ENCODE measurements around the gene PLXNA2. TPM values are rescaled to one million over a fixed set of nuclear protein-coding genes. Genes with fewer than 3 reads are reported as not detected.

Gene PLXNA2
- total RNA-seq, 1 donor from 2014 or later = 17.7 TPM

DNA sequence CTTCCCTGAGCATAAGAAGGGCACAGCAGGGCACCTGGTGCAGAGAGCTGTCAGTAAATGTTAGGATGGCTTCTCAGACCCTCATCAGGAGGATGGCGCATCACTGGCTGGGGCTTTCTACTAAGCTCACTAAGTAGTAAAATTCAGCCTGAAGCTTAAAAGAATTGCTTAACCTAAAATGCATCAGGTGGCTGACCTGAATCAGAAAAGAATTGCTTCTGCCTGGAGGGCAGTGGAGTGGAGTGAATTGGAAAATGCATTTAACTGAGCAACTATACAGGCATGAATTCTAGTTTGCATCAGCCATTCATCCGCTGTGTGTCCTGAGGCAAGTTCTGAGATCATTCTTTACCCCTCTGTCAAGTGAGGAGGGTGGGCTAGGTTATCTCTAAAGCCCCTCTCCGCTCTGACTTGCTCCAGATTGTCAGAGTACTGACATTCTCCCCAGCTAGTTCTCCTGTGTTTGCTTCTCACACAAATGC, 191.2 kb downstream of the PLXNA2 start:
- H3K36me3 Mint-ChIP-seq (ENCODE audit: low read depth, unreplicated experiment) = peaks cover 10% of the 10 kb centered on the region
- no peak for FAIRE-seq
- DNase-seq (ENCODE audit: low read depth) = no peak

GRCh38 chr1:208052135-208052534, 192.0 kb downstream of the PLXNA2 start:
- Histone ChIP-seq H3K4me3 (ENCODE audit: insufficient read depth, low read depth, low read length) (no peak overlapping the region), H3K9me3 (ENCODE audit: insufficient read depth, low read depth, low read length) (no peaks in the 10 kb centered on the region), H3K36me3 (ENCODE audit: insufficient read depth, low read length) (no peaks in the 10 kb centered on the region), H3K4me1 (ENCODE audit: insufficient read depth, low read length) (no peaks in the 10 kb centered on the region), H3K9ac (ENCODE audit: low read length) (no peak overlapping the region), H4K20me1 (ENCODE audit: insufficient read depth, low read length) (no peaks in the 10 kb centered on the region), H3K27ac (ENCODE audit: low read depth, low read length) (no peak overlapping the region), H3K4me2 (ENCODE audit: low read length) (no peak overlapping the region), H3K27me3 (ENCODE audit: insufficient read depth, low read length) (no peaks in the 10 kb centered on the region), H3K79me2 (ENCODE audit: insufficient read depth, low read length) (no peaks in the 10 kb centered on the region), H2AFZ (ENCODE audit: low read depth, low read length) (no peak overlapping the region)
- H3K9me3 Mint-ChIP-seq (ENCODE audit: unreplicated experiment) = no peaks in the 10 kb centered on the region
- H3K27me3 Mint-ChIP-seq (ENCODE audit: low read depth, unreplicated experiment) = peaks cover 24% of the 10 kb centered on the region
- FAIRE-seq = no peak
- no peak for DNase-seq (ENCODE audit: low read depth)
- H3K4me1 Mint-ChIP-seq (ENCODE audit: low read depth, unreplicated experiment) = peaks cover 18% of the 10 kb centered on the region
- no peak for TF ChIP-seq CTCF (IDR thresholded peaks at IDR 0.05; ENCODE audit: insufficient read depth, low read depth, low read length)
- no peak for TF ChIP-seq EZH2 (IDR thresholded peaks at IDR 0.05; ENCODE audit: insufficient read depth, low read length)
- H3K4me3 Mint-ChIP-seq (ENCODE audit: unreplicated experiment) = no peak overlapping the region
- no peak overlapping the region for H3K27ac Mint-ChIP-seq (ENCODE audit: unreplicated experiment)
- peaks cover 10% of the 10 kb centered on the region for H3K36me3 Mint-ChIP-seq (ENCODE audit: low read depth, unreplicated experiment)

More for the DNA sequence above, 191.2 kb downstream of the PLXNA2 start:
- H3K9me3 ChIP-seq (ENCODE audit: insufficient read depth, low read depth, low read length) = no peaks in the 10 kb centered on the region
- H4K20me1 ChIP-seq (ENCODE audit: insufficient read depth, low read length) = no peaks in the 10 kb centered on the region
- no peak overlapping the region for H2AFZ ChIP-seq (ENCODE audit: low read depth, low read length)
- no peak overlapping the region for H3K9ac ChIP-seq (ENCODE audit: low read length)
- H3K27ac Mint-ChIP-seq (ENCODE audit: unreplicated experiment) = no peak overlapping the region
- no peak overlapping the region for H3K27ac ChIP-seq (ENCODE audit: low read depth, low read length)
- H3K27me3 Mint-ChIP-seq (ENCODE audit: low read depth, unreplicated experiment) = peaks cover 28% of the 10 kb centered on the region
- no peak overlapping the region for H3K4me2 ChIP-seq (ENCODE audit: low read length)
- no peak overlapping the region for H3K4me3 ChIP-seq (ENCODE audit: insufficient read depth, low read depth, low read length)
- no peak overlapping the region for H3K4me3 Mint-ChIP-seq (ENCODE audit: unreplicated experiment)
- no peaks in the 10 kb centered on the region for H3K4me1 ChIP-seq (ENCODE audit: insufficient read depth, low read length)
- TF ChIP-seq CTCF (IDR thresholded peaks at IDR 0.05; ENCODE audit: insufficient read depth, low read depth, low read length) = no peak
- no peak for TF ChIP-seq EZH2 (IDR thresholded peaks at IDR 0.05; ENCODE audit: insufficient read depth, low read length)
- H3K79me2 ChIP-seq (ENCODE audit: insufficient read depth, low read length) = no peaks in the 10 kb centered on the region
- peaks cover 10% of the 10 kb centered on the region for H3K4me1 Mint-ChIP-seq (ENCODE audit: low read depth, unreplicated experiment)
- H3K36me3 ChIP-seq (ENCODE audit: insufficient read depth, low read length) = no peaks in the 10 kb centered on the region
- no peaks in the 10 kb centered on the region for H3K9me3 Mint-ChIP-seq (ENCODE audit: unreplicated experiment)
- H3K27me3 ChIP-seq (ENCODE audit: insufficient read depth, low read length) = no peaks in the 10 kb centered on the region

DNA sequence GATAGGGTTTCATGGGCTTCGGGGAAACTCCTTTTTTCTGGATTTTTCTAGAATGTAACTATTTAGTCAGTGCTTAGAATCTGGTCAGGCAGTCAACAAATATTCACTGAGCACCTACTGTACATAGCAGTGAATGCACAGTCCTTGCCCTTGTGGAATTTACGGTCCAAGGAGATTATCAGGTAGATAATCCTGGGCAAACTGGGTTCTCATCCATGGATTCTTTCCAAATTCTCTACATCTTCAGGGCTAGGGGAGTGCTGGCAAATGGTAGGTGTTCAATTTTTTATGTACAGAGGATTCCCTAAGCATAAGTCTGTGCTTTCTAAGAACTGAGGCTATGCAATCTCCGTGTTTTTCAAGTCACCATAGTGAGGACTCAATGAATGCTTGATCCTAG, 192.5 kb downstream of the PLXNA2 start:
- H3K4me2 ChIP-seq (ENCODE audit: low read length) = no peak overlapping the region
- H3K27me3 ChIP-seq (ENCODE audit: insufficient read depth, low read length) = no peaks in the 10 kb centered on the region
- Mint-ChIP-seq H3K27ac (ENCODE audit: unreplicated experiment) (no peak overlapping the region), H3K4me1 (ENCODE audit: low read depth, unreplicated experiment) (peaks cover 20% of the 10 kb centered on the region), H3K4me3 (ENCODE audit: unreplicated experiment) (no peak overlapping the region), H3K27me3 (ENCODE audit: low read depth, unreplicated experiment) (peaks cover 24% of the 10 kb centered on the region), H3K9me3 (ENCODE audit: unreplicated experiment) (no peaks in the 10 kb centered on the region), H3K36me3 (ENCODE audit: low read depth, unreplicated experiment) (peaks cover 10% of the 10 kb centered on the region)
- H3K9ac ChIP-seq (ENCODE audit: low read length) = no peak overlapping the region
- H3K9me3 ChIP-seq (ENCODE audit: insufficient read depth, low read depth, low read length) = no peaks in the 10 kb centered on the region
- TF ChIP-seq CTCF (IDR thresholded peaks at IDR 0.05; ENCODE audit: insufficient read depth, low read depth, low read length) (no peak), EZH2 (IDR thresholded peaks at IDR 0.05; ENCODE audit: insufficient read depth, low read length) (no peak)
- no peaks in the 10 kb centered on the region for H3K36me3 ChIP-seq (ENCODE audit: insufficient read depth, low read length)
- DNase-seq (ENCODE audit: low read depth) = no peak
- no peak overlapping the region for H2AFZ ChIP-seq (ENCODE audit: low read depth, low read length)
- H3K27ac ChIP-seq (ENCODE audit: low read depth, low read length) = no peak overlapping the region
- FAIRE-seq = no peak
- no peaks in the 10 kb centered on the region for H3K79me2 ChIP-seq (ENCODE audit: insufficient read depth, low read length)
- peaks cover under 1% of the 10 kb centered on the region for H3K4me1 ChIP-seq (ENCODE audit: insufficient read depth, low read length)
- H4K20me1 ChIP-seq (ENCODE audit: insufficient read depth, low read length) = no peaks in the 10 kb centered on the region
- H3K4me3 ChIP-seq (ENCODE audit: insufficient read depth, low read depth, low read length) = no peak overlapping the region

Data from astrocyte (in vitro differentiated cells and primary cell).